HG02571 (cell line): ENCODE measurements around the gene INTS3.
"Not testable (repeated sequence)": the region's sequence is repeated elsewhere in the genome, so short reads cannot be mapped to it uniquely, and the experiment has no call there.

ENCODE experiments used
- ATAC-seq: cut with Tn5 transposase; IDR thresholded peaks from one replicate; pipeline ENCODE4 v1.9.1; 2021; ENCODE audit warnings: mild to moderate bottlenecking, moderate library complexity; ENCODE audit not compliant: unreplicated experiment

The INTS3 gene

DNA sequence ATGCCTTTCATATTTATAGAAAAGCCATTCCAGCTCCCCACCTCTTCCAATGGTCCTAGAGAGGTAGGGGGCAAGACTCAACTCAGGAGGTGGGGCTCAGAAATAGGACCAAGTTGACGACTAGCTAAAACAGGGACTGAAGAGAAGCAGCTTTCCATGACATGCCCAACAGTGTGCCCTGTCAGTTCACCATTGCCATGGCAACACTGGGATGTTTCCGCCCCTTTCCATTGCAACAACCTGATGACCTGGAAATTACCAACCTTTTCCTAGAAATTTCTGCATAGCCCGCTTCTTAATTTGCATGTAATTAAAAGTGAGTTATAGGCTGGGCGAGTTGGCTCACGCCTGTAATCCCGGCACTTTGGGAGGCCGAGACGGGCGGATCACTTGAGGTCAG, 22.4 kb upstream of the INTS3 start:
- no peak for ATAC-seq

DNA sequence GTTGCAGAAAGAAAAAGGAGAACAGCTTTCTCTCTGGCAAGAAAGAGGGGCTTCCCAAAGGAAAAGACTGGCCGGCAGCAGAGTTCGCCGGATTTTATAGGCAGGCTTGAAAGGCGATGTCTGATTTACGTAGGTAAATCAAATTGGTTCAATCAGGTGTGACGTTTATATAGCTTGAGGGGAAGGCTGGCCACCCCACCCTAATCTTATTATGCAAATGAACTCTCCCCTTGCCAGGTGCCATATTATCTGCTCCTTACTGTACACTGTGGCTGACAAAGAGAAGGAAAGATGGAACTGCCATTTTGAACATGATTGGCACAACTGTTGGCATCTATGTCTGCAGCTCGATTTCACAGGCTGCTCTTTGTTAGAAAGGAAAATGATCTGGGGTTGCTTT, 16.8 kb upstream of the INTS3 start:
- no peak for ATAC-seq

DNA sequence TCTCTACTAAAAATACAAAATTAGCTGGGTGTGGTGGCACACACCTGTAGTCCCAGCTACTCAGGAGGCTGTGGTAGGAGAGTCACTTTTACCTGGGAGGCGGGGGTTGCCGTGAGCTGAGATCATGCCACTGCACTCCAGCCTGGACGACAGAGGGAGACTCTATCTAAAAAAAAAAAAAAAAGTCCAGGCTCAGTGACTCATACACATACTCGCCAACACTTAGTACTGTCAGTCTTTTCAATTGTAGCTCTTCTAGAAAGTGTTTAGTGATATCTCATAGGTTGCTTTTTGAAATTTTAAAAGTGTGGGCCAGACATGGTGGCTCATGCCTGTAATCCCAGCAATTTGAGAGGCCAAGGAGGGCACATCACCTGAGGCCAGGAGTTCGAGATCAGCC, 11.6 kb upstream of the INTS3 start:
- ATAC-seq, result not testable (repeated sequence)

DNA sequence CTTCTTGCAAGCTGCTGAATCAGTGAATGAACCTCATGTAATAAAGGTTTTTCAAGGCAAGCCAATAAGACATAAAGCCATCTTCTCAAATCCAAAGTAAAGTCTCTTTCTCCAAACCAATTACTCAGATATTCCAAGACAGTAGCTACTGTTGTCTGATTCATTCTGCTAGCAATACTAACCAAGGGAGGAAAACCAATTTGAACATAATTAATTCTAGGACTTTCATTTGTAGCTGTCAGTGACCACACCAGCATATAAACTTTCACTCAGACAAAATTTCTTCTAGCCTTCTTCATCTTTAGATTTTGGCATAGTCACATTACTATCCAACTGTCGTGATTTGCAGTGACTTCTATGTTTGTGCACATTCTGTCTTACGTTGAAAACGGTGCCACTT, 10.5 kb upstream of the INTS3 start:
- no peak for ATAC-seq

DNA sequence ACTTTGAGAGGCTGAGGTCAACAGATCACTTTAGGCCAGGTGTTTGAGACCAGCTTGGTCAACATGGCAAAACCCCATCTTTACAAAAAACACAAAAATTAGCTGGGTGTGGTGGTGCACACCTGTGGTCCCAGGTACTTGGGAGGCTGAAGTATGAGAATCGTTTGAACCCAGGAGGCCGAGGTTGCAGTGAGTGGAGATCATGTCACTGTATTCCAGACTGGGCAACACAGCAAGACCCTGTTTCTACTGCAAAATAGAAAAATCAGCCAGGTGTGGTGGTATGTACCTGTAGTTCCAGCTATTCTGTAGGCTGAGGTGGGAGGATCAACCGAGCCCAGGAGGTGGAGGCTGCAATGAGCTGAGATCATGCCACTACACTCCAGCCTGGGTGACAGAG, 4.2 kb upstream of the INTS3 start:
- no peak for ATAC-seq

DNA sequence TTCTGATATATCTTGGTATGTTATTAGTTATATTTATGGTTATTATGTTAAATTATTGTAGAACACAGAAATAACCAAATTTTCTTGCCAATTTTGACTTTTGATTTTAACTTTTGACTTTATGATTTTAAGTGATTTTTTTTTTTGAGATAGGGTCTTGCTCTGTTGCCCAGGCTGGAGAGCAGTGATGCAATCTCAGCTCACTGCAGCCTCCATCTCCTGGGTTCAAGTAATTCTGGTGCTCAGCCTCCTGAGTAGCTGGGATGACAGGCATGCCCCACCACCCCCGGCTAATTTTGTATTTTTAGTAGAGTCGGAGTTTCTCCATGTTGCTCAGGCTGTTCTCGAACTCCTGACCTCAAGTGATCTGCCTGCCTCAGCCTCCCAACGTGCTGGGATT, 3.2 kb upstream of the INTS3 start:
- not testable (repeated sequence) for ATAC-seq

DNA sequence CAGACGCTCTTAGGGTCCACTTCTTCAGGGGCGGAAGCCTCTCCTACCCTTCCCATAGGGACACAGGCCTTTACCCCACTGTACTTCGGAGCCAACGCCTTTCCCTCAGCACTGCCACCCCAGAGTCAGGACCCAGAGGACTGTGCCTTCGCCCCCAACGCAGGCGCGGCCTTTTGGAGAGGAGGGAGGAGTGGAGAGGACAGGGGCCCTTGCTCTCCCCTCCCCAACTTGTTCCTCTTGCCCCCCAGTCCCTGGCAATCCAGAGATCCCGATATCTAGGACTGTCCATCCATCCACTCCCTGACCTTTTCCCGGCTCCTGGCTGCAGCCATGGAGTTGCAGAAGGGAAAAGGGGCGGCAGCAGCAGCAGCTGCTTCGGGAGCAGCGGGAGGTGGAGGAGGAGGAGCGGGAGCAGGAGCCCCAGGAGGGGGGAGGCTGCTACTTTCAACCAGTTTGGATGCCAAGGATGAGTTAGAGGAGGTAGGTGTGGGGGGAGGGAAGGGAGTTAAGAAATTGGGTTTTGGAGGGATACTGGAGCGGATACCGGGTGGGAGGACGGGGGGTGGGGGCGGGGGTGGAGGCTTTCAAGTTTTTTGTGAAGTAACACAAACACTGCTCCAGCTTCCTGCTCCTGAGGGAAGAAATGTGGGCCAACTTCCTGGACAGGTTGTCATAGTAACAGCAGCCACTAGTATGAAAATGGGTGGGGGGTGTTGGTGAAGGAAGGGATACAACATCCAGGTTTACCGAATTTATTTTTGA, 636 bp downstream of the INTS3 start:
- no peak for ATAC-seq

DNA sequence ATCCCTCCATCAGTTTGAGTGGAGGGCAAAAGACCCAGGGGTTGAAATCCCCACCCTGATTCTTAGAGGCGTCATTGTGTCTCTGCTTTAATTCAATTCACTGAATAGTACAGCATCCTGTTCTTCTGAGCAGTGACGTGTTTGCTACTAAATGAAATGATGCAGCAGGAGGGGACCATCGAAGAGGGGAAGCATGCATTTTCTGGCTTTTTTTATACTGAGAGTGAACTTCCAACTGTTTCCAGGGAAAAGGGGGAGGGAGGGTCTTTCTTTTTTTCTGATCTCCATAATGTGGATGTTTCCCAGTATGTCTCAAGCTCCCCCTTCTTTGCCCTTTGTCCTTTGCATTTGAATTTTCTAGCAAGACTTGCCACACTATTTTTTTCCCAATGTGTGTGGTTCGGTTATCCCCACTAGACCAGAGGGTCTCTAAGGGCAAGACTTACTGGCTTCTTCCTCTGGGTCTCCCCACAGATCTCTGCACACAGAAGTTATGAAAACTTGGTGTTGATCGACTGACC, 2.7 kb downstream of the INTS3 start:
- ATAC-seq, result no peak

DNA sequence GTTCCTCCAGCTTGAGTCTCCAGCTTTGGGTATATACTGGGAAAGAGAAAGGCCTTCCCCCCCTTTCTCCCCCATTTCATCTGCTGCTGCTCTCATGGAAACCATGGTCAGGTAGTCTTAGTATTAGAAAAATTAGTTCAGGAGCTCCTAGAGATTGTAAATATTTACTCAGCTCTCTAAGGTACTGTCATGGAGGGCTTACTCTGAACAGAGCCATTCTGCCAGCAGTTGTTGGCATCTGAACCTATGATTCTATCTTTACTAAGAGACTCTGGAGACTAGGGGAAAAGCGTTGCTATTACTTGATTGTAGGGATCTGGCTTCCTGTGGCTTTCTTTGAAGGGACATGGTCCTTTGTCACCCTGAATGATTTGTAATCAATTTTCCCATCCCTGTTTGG, 6.1 kb downstream of the INTS3 start:
- ATAC-seq, result no peak

DNA sequence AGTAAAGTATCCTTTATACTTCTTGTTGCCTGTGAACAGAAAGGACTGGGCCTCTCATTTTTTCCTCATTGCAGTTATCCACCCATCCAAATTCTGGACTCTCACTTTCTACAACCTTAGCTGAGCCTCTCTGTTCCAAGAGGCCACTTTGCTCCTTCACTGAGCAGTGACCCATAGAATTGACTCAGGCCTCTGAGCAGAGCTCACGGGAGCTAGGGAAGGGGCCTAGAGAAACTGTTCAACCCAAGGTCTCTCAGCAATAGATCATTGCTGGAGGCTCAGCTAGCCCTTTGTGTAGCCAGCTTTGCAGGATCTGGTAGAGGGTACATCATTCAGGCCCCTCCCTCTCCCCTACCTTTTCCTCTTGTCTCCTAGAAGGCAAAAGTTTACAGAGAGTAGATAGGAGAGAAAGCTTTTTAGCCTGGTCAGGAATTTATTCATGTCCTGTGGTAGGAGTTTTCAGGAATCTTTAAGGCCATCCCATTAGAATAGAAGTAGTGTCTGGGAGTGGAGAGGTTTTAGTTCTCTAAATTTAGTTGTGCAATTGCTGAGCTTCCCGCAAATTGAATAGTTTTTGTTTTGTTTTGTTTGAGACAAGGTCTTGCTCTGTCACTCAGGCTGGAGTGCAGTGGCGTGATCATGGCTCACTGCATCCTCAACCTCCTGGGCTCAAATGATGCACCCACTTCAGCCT, 6.7 kb downstream of the INTS3 start:
- ATAC-seq, result no peak

DNA sequence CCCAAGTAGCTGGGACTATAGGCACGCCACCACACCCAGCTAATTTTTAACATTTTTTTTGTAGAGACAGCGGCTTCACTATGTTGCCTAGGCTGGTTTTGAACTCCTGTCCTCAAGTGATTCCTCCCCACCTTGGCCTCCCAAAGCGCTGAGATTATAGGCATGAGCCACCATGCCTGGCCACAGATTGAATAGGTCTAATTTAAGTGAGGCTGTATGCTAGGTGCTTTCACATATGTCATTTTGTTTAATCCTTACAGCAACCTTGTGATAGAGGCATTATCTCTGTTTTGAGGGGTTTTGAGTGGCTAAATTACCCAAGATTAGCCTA, 7.2 kb downstream of the INTS3 start:
- ATAC-seq, result no peak

DNA sequence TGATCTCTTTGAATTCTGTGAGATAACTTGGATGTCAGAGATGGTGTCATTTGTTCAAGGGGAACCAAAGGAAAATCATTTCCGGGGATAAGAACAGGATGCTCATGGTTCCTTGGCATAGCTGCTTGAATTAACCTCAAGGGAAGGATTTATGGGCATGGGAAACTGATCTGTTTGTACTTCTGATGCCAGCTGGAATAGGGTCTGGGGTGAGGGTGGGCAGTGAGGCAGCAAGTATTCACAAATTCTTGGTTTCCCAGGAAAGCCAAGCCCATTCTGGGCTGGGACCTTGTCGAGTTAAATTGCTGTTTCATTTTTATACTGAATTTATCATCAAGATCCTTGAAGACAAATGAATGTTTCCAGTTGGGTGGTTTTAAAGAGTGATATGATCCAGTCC, 14.1 kb downstream of the INTS3 start:
- ATAC-seq, result no peak

DNA sequence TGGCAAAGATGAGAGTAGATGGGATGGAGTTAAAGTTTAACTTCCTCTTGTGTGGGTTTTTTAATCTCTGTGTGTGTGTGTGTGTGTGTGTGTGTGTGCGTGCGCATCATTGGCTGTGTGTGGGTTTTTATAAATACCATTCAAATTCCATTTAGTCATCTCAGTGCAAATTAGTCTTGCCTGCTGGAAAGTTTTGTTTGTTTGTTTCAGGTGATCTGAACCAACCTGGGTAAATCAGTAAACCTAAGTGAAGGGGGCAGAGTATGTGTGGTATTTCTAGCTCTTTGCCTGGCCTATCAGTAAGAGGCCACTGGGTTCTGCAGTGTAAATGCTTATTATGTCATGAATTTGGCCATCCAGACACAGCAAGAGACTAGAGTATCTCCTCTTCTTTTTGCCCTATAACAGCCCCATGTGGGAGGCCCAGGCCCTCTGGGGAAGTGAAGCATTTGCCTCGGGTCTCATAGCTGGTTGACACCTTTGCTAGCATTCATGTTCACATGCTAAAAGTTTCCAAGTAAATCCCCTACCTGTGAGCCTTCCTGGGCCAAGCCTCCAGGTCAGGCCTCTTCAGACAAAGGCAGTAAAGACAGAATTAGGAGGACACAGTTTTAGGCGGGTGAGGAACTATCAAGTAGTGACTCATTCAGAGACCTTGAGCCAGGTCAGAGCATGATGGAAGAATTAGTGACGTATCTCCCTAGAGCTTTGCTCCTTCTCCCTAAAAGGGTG, 14.7 kb downstream of the INTS3 start:
- peak; percentile 53 for ATAC-seq

DNA sequence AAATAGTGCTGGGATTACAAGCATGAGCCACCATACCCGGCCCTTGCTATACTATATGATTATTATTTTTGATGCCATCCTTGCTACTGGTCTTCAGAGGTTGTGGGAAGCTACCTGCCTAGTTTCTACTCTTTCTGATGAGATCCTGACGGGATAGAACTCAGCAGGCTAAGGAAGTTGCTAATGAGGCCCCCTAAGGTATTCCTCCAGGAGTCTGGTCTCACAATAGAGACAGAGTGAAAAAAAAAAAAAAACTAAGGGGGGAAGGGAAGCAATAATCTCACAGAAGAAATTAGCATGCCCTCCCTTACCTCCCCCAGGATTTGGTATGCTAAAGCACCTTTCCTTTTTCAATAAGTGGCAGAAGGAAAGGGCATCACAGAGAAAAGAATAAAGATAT, 17.6 kb downstream of the INTS3 start:
- no peak for ATAC-seq

DNA sequence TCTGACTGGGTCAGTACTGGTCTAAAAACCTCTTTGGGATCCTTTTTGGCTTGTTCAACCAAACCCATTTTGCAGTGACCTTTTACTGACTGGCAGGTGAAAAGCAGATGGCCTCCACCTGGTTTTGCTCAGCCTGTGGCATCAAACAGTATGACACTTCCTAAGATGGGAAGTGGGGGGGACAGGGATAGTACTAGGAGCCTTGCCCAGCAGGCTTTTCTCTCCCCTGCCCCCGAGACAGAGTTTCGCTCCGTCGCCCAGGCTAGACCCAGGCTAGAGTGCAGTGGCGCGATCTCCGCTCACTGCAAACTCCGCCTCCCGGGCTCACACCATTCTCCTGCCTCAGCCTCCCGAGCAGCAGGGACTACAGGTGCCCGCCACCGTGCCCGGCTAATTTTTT, 18.3 kb downstream of the INTS3 start:
- no peak for ATAC-seq

DNA sequence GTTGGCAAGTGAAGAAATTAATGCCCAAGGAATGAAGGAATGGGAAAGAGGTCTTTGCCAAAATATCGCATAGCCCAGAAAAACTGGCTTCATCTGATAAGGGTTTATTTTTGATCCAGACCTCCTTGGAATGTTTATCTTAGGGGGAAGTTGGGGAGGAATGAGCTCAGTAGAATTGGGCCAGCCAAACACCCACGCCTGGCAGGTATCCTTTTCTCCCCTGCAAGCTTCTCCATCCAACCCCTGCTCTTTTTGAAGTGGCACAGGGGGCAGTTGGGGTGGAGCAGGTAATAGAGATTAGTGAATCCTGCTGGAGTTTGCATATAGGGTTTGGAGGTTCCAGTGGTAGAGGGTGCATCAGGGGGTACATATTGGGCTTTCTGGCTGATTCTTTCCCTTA, 21.1 kb downstream of the INTS3 start:
- no peak for ATAC-seq

DNA sequence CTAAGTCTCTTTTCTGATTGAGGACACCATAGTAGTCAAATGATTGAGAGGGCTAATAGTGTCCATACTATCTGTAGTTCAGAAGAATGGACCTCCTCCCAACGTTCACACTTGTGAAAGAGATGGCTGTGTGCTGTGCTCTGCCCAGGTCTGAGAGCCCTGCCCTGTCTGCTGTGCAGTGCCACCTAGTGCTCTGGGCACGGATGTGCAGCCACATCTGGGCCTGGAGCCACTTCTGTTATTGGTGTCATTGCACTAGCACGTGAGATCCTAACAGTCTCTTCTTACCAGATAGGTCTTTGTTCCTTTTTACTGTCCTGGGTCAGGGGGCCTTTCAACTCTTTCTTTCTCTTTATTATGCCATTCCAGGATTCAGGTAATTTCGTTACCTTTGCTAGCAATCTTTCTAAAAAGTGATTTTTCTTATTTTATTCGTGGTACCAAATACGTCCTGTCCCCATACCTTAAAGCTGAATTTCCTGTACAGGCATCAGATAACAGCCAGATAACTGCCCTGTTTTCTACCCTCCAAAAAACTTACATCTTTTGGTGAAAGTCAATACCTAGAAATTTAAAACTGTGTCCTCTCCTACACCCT, 21.7 kb downstream of the INTS3 start:
- ATAC-seq, result peak; percentile 70

DNA sequence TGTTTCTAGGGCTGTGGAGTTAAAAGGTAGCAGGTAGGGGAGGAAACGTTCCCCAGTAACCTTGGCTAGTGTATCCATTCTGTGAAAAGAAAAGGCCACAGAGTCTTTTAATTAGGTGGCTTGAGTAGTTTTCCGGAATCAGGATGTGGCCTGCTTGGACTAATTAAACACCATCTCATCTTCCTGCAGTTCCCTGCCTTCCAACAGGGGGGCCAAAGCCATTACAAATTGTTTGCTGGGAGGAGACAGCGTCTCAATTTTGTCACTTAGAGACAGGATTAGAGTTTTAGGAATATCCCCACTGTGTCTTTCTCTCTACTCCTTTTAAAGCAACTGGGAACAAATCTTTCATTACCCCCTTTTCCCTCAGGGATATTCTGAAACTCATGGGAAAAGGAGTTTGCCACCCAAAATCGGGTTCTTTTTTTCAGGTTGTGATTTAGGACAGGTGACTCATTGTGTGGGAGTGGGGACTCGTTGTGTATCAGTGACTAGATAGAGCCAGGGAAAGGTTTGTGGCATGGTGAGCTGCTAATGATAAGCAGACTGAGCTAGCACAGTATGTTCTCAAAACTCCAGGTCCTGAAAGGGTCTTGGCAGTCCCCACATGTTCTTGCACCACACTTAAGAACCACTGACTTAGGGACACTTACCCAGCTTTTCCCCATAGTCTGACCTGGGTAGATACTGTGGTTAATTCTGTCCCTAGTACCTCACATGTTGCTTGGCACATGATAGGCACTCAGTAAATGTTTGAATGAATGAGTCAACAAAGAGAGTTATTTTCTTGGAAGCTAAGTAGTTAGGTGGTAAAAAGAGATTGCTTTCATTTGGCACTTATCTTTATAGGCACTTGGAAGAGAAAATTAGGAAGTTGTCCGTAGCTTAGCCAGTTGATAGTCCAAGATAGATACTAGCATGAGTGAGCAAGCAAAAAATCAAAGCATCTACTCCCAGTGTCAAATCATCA, 22.5 kb downstream of the INTS3 start:
- no peak for ATAC-seq

DNA sequence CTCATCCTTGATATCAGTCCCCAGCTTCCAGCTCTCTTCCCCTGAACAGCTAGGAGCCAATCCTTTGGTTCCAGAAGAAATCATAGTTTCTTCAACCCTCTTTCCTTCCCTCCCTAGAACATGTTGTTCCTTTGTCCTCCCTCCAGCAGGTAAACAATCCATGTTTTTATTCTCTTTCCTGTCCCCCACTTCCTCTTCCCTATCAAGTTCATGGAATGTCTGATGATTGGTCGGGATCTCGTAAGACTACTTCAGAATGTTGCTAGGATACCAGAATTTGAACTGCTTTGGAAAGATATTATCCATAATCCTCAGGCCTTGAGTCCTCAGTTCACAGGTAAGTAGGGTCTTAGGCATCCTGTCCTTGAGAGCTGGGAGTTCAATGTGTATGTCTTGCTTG, 24.2 kb downstream of the INTS3 start:
- no peak for ATAC-seq

DNA sequence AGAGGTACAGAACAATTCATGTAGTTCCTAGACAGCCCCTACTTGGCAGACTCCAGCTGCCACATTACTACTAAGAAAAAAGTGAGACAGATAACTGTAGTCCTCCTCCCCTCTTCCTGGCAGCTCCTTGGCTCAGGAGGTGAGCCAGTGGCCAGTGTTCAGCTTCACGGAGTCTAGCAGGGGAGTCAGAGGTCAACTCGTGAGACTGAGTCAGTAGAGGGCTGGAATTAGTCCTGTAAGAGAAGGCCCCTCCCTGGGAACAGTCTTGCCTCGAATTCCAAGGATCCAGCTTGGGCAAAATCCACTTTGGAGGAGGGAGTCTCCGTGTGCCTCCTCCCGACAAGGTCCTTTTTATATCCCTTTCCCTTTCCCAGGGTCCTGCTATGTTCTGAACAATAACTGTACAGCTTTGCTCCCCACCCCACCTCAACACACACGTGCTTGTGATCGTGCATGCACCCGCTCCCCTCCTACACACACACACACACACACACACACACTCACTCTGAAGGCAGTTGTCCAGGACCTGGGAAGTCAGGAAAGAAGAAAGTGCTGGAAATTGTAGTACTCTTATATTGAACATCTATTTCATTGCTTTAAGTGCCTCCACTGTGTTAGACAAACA, 24.8 kb downstream of the INTS3 start:
- no peak for ATAC-seq
